GM12878 (cell line): ENCODE measurements around the gene MYB. TPM values are rescaled to one million over a fixed set of nuclear protein-coding genes. Genes with fewer than 3 reads are reported as not detected.

Experiments
- BCL11A ChIP-seq: IDR thresholded peaks from 2 replicates; pipeline ENCODE4 v1.6.1; 2011; ENCODE audit warnings: low read depth, low read length
- BMI1 ChIP-seq: fragments of 450-650 bp; IDR thresholded peaks from 2 replicates; pipeline ENCODE4 v1.6.1; 2016; ENCODE audit warnings: mild to moderate bottlenecking, moderate library complexity, borderline replicate concordance
- CBX5 ChIP-seq: sonication (generic); IDR thresholded peaks from 2 replicates; pipeline ENCODE4 v1.6.1; 2016; ENCODE audit warnings: low read depth, moderate library complexity, mild to moderate bottlenecking, inconsistent platforms
- CHD1 ChIP-seq: IDR thresholded peaks from 2 replicates; pipeline ENCODE4 v1.6.1; 2012; ENCODE audit warnings: low read depth, low read length, improper control_type of control experiment
- CHD4 ChIP-seq: fragments of 200-600 bp; sonication (generic); IDR thresholded peaks from 2 replicates; pipeline ENCODE4 v1.6.1; 2016; ENCODE audit warnings: mild to moderate bottlenecking
- DPF2 ChIP-seq: fragments of 450-650 bp; IDR thresholded peaks from 2 replicates; pipeline ENCODE4 v1.6.1; 2017; ENCODE audit warnings: mild to moderate bottlenecking
- GABPA ChIP-seq: IDR thresholded peaks from 2 replicates; pipeline ENCODE4 v1.6.1; 2014; ENCODE audit warnings: antibody characterized with exemption, low read depth, mild to moderate bottlenecking, inconsistent platforms
- GATAD2B ChIP-seq: fragments of 450-650 bp; conservative IDR thresholded peaks from 2 replicates; pipeline ENCODE4 v1.6.1; 2017; ENCODE audit warnings: low read depth, mild to moderate bottlenecking, moderate library complexity
- KAT2A ChIP-seq: conservative IDR thresholded peaks from 2 replicates; pipeline ENCODE4 v1.6.1; 2011; ENCODE audit warnings: low read depth, low read length; ENCODE audit not compliant: control insufficient read depth
- KDM1A ChIP-seq: fragments of 200-600 bp; sonication (generic); IDR thresholded peaks from 2 replicates; pipeline ENCODE4 v1.6.1; 2016; ENCODE audit warnings: borderline replicate concordance
- LARP7 ChIP-seq: fragments of 450-650 bp; IDR thresholded peaks from 2 replicates; pipeline ENCODE4 v1.6.1; 2017; ENCODE audit warnings: mild to moderate bottlenecking
- NR2C1 ChIP-seq: fragments of 450-650 bp; IDR thresholded peaks from 2 replicates; pipeline ENCODE4 v1.6.1; 2017; ENCODE audit warnings: antibody characterized with exemption, mild to moderate bottlenecking, moderate library complexity
- NR2F1 ChIP-seq: fragments of 450-650 bp; conservative IDR thresholded peaks from 2 replicates; pipeline ENCODE4 v1.6.1; 2017; ENCODE audit warnings: mild to moderate bottlenecking
- PAX8 ChIP-seq: fragments of 450-650 bp; IDR thresholded peaks from 2 replicates; pipeline ENCODE4 v1.6.1; 2017; ENCODE audit warnings: mild to moderate bottlenecking, moderate library complexity
- RAD21 ChIP-seq: IDR thresholded peaks from 2 replicates; pipeline ENCODE4 v1.6.1; 2011; ENCODE audit warnings: mild to moderate bottlenecking, low read depth, low read length, moderate library complexity; ENCODE audit not compliant: insufficient read depth
- WRNIP1 ChIP-seq: IDR thresholded peaks from 2 replicates; pipeline ENCODE4 v1.6.1; 2011; ENCODE audit warnings: low read depth, low read length, improper control_type of control experiment, borderline replicate concordance
- YY1 ChIP-seq: IDR thresholded peaks from 2 replicates; pipeline ENCODE4 v1.6.1; 2011; ENCODE audit warnings: low read depth, mild to moderate bottlenecking, low read length
- ZNF274 ChIP-seq: IDR thresholded peaks from one replicate; pipeline ENCODE4 v1.8.0; 2011; ENCODE audit not compliant: insufficient read length, insufficient read depth
- polyA plus RNA-seq, 11 experiments: library from polyadenylated mRNA; depleted of rRNA in 4 of 11; unstranded in 6 of 11; stranded (reverse) in 5 of 11; fragments of >200 nt; fragmentation: Nextera tagmentation in 4 of 11; fragmentation: Illumina TruSeq in 1 of 11; extraction: Ambion mirVana in 4 of 11; extraction: Trizol in 1 of 11; gene quantifications; 1 replicate in 1 of 11; 2 replicates in 10 of 11; pipeline versions ENCODE4 v1.2.1 to v1.2.3, GENCODE V29; 2011 to 2016; ENCODE audit warnings: inconsistent platforms in 2 of 11, missing spikeins in 2 of 11, low read depth in 1 of 11
- total RNA-seq, 4 experiments: library from RNA; depleted of rRNA in 3 of 4; stranded (reverse); fragments of >200 nt in 3 of 4; fragmentation: Illumina TruSeq in 1 of 4; extraction: Trizol in 1 of 4; gene quantifications; 2 replicates each; pipeline versions ENCODE4 v1.2.1 to v1.2.3, GENCODE V29; 2013 to 2021
- TF ChIP-seq, protein P1 (sequence below): fragments of 450-650 bp; IDR thresholded peaks from 2 replicates; pipeline ENCODE4 v1.6.1; 2016; ENCODE audit warnings: mild to moderate bottlenecking
- TF ChIP-seq, protein P2 (sequence below): fragments of 450-650 bp; IDR thresholded peaks from 2 replicates; pipeline ENCODE4 v1.6.1; 2016; ENCODE audit warnings: mild to moderate bottlenecking
- TF ChIP-seq, protein P3 (sequence below): IDR thresholded peaks from 2 replicates; pipeline ENCODE4 v1.6.1; 2011; ENCODE audit warnings: borderline replicate concordance, low read depth, mild to moderate bottlenecking, moderate library complexity, low read length; ENCODE audit not compliant: insufficient read depth, poor library complexity, severe bottlenecking
- TF ChIP-seq, protein P4 (sequence below): fragments of 450-650 bp; IDR thresholded peaks from 2 replicates; pipeline ENCODE4 v1.6.1; 2017; ENCODE audit warnings: low read depth, mild to moderate bottlenecking, moderate library complexity
- TF ChIP-seq, protein P5 (sequence below): fragments of 450-650 bp; formaldehyde crosslinking; IDR thresholded peaks from 2 replicates; pipeline ENCODE4 v1.4.0; 2022; ENCODE audit warnings: mild to moderate bottlenecking, moderate library complexity

Gene MYB
- total and polyA plus RNA-seq, 10 of the 15 experiments (the other 5 are each of a cell fraction or from before 2014, with no cell fraction given), result 7.0 to 29.8 (median 21.5) TPM

DNA sequence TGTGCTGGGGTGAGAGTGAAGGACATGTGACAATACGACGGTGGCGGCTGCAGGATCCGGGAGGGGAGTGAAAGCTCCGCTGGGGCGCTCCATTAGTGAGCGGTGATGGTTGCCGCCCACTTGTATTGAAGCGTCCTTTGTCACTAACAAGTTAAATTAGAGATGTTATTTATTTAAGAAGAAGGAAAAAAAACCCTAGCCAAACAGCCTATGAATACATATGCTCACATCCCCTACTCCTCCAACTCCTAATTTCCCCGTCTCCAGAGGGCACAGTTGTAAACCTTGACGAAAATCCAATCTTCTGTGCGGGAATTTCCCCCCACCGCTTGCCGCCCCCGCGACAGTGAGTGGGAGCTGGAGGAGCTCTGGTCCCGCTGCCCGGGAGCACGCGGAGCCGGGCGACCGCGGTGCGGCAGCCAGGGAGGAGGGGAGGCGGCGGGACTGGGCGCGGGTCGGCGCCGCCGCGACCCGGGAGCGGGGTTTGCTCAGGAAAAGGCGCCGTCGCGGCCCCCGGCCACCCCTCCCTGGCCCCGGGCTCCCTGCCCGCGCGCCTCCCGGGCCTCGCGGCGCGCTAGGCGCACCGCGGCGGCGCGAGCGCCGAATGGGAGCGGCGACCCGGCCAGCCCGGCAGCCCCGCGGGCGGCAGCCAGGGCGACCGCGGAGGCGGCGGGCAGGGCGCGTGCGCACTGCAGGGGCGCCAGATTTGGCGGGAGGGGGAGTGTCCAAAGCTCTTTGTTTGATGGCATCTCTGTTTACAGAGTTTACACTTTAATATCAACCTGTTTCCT lies at the start of gene MYB (continued):
- TF ChIP-seq KDM1A, result no peak
- no peak for TF ChIP-seq KAT2A
- no peak for TF ChIP-seq CHD1
- TF ChIP-seq, protein P1, sequence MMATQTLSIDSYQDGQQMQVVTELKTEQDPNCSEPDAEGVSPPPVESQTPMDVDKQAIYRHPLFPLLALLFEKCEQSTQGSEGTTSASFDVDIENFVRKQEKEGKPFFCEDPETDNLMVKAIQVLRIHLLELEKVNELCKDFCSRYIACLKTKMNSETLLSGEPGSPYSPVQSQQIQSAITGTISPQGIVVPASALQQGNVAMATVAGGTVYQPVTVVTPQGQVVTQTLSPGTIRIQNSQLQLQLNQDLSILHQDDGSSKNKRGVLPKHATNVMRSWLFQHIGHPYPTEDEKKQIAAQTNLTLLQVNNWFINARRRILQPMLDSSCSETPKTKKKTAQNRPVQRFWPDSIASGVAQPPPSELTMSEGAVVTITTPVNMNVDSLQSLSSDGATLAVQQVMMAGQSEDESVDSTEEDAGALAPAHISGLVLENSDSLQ, result no peak
- no peak for TF ChIP-seq ZNF274
- TF ChIP-seq, protein P2, sequence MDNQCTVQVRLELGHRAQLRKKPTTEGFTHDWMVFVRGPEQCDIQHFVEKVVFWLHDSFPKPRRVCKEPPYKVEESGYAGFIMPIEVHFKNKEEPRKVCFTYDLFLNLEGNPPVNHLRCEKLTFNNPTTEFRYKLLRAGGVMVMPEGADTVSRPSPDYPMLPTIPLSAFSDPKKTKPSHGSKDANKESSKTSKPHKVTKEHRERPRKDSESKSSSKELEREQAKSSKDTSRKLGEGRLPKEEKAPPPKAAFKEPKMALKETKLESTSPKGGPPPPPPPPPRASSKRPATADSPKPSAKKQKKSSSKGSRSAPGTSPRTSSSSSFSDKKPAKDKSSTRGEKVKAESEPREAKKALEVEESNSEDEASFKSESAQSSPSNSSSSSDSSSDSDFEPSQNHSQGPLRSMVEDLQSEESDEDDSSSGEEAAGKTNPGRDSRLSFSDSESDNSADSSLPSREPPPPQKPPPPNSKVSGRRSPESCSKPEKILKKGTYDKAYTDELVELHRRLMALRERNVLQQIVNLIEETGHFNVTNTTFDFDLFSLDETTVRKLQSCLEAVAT, result 0 out of 2 replicates have a peak, but pooled peaks have one; percentile 36
- TF ChIP-seq RAD21, result no peak
- TF ChIP-seq PAX8, result no peak
- no peak for TF ChIP-seq CHD4
- TF ChIP-seq BCL11A, result no peak
- TF ChIP-seq YY1, result peak; percentile 60
- TF ChIP-seq BMI1, result no peak
- TF ChIP-seq, protein P3, sequence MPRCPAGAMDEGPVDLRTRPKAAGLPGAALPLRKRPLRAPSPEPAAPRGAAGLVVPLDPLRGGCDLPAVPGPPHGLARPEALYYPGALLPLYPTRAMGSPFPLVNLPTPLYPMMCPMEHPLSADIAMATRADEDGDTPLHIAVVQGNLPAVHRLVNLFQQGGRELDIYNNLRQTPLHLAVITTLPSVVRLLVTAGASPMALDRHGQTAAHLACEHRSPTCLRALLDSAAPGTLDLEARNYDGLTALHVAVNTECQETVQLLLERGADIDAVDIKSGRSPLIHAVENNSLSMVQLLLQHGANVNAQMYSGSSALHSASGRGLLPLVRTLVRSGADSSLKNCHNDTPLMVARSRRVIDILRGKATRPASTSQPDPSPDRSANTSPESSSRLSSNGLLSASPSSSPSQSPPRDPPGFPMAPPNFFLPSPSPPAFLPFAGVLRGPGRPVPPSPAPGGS, result no peak
- TF ChIP-seq CBX5, result no peak
- TF ChIP-seq DPF2, result peak; percentile 81
- TF ChIP-seq NR2F1, result peak; percentile 53; the same call in 1 of the 2 replicates
- peak; percentile 61; the same call in 1 of the 2 replicates for TF ChIP-seq LARP7
- TF ChIP-seq GATAD2B, result peak; percentile 44; the same call in 1 of the 2 replicates
- TF ChIP-seq GABPA, result no peak
- no peak for TF ChIP-seq WRNIP1
- no peak for TF ChIP-seq NR2C1
- TF ChIP-seq, protein P4, sequence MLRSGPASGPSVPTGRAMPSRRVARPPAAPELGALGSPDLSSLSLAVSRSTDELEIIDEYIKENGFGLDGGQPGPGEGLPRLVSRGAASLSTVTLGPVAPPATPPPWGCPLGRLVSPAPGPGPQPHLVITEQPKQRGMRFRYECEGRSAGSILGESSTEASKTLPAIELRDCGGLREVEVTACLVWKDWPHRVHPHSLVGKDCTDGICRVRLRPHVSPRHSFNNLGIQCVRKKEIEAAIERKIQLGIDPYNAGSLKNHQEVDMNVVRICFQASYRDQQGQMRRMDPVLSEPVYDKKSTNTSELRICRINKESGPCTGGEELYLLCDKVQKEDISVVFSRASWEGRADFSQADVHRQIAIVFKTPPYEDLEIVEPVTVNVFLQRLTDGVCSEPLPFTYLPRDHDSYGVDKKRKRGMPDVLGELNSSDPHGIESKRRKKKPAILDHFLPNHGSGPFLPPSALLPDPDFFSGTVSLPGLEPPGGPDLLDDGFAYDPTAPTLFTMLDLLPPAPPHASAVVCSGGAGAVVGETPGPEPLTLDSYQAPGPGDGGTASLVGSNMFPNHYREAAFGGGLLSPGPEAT, result no peak
- TF ChIP-seq, protein P5, sequence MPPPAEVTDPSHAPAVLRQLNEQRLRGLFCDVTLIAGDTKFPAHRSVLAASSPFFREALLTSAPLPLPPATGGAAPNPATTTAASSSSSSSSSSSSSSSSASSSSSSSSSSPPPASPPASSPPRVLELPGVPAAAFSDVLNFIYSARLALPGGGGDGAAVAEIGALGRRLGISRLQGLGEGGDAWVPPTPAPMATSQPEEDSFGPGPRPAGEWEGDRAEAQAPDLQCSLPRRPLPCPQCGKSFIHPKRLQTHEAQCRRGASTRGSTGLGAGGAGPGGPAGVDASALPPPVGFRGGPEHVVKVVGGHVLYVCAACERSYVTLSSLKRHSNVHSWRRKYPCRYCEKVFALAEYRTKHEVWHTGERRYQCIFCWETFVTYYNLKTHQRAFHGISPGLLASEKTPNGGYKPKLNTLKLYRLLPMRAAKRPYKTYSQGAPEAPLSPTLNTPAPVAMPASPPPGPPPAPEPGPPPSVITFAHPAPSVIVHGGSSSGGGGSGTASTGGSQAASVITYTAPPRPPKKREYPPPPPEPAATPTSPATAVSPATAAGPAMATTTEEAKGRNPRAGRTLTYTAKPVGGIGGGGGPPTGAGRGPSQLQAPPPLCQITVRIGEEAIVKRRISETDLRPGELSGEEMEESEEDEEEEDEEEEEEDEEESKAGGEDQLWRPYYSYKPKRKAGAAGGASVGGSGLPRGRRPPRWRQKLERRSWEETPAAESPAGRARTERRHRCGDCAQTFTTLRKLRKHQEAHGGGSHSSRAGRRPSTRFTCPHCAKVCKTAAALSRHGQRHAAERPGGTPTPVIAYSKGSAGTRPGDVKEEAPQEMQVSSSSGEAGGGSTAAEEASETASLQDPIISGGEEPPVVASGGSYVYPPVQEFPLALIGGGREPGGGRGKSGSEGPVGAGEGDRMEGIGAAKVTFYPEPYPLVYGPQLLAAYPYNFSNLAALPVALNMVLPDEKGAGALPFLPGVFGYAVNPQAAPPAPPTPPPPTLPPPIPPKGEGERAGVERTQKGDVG (CRISPR knock-in tag), result no peak
